ENCODE data around the gene GPSM3.

GPSM3 gene

DNA sequence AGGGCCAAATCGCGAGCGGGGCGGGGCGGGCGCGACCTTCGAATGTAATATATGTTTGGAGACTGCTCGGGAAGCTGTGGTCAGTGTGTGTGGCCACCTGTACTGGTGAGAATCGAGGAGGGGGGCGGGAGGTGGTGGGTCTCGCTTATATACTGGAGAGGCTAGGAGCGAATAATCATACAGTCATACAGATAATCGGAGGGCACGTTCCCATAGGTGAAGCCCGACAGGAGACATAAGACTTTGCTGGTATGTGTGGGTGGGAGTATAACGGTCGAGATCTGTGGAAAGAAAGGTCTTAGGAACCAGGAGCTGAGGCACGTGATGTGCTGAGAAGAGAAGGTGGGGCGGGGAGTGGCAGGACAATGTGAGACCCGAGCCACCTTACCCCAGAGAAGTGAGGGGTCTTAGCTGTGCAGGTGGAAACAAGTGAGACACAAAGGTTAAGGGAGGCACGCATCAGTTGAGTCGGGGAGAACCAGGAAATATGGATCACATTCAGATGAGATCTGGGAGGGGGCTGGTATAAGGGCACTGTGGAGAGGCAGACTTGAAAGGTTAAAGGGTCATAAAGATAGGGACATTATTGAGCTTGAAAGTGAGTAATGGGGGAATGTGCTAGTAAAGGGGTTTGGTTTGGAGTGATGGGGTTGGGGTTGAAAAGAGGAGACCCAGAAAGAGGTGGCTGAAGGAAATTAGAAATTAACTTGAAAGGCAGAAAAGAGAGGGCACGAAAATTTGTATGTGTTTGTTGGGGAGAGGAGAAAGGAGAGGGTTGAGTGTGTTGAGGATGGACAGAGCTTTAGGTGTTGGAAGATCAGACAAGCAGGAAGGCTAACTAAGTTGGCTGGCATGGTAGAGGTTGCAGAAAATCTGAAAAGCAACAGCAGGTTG, 13.6 kb downstream of the GPSM3 start (continued):
- TF ChIP-seq ZIC2 (tag by site-specific recombination; IDR thresholded peaks at IDR 0.05) (no peak), ZBTB8A (tag by site-specific recombination; IDR thresholded peaks at IDR 0.05) (peak; percentile 38; the same call in 1 of the 2 replicates), ZFP69B (tag by site-specific recombination; IDR thresholded peaks at IDR 0.05) (0 out of 2 replicates have a peak, but pooled peaks have one; percentile 26), ZNF785 (tag by site-specific recombination; IDR thresholded peaks at IDR 0.05) (0 out of 2 replicates have a peak, but pooled peaks have one; percentile 28), HIC1 (tag by site-specific recombination; IDR thresholded peaks at IDR 0.05) (0 out of 2 replicates have a peak, but pooled peaks have one; percentile 5), PRDM2 (tag by site-specific recombination; IDR thresholded peaks at IDR 0.05; ENCODE audit: borderline replicate concordance) (0 out of 2 replicates have a peak, but pooled peaks have one; percentile 53), ZNF624 (tag by site-specific recombination; IDR thresholded peaks at IDR 0.05) (no peak), GLIS2 (tag by site-specific recombination; IDR thresholded peaks at IDR 0.05) (peak; percentile 81), ZBTB21 (tag by site-specific recombination; IDR thresholded peaks at IDR 0.05) (no peak), ZNF391 (tag by site-specific recombination; IDR thresholded peaks at IDR 0.05; ENCODE audit: borderline replicate concordance, low read depth) (peak; percentile 73; the same call in 1 of the 2 replicates), KLF9 (tag by site-specific recombination; IDR thresholded peaks at IDR 0.05; ENCODE audit: low read depth) (peak; percentile 49; the same call in 1 of the 2 replicates), PRDM10 (tag by site-specific recombination; IDR thresholded peaks at IDR 0.05) (peak; percentile 5; the same call in 1 of the 2 replicates), AEBP2 (tag by site-specific recombination; IDR thresholded peaks at IDR 0.05; ENCODE audit: borderline replicate concordance) (no peak), BCL6B (tag by site-specific recombination; IDR thresholded peaks at IDR 0.05) (no peak), ZNF600 (tag by site-specific recombination; IDR thresholded peaks at IDR 0.05) (peak; percentile 45; the same call in 1 of the 2 replicates), ZFHX2 (tag by site-specific recombination; conservative IDR thresholded peaks at IDR 0.05) (peak; percentile 73)
- TF ChIP-seq, protein P1, sequence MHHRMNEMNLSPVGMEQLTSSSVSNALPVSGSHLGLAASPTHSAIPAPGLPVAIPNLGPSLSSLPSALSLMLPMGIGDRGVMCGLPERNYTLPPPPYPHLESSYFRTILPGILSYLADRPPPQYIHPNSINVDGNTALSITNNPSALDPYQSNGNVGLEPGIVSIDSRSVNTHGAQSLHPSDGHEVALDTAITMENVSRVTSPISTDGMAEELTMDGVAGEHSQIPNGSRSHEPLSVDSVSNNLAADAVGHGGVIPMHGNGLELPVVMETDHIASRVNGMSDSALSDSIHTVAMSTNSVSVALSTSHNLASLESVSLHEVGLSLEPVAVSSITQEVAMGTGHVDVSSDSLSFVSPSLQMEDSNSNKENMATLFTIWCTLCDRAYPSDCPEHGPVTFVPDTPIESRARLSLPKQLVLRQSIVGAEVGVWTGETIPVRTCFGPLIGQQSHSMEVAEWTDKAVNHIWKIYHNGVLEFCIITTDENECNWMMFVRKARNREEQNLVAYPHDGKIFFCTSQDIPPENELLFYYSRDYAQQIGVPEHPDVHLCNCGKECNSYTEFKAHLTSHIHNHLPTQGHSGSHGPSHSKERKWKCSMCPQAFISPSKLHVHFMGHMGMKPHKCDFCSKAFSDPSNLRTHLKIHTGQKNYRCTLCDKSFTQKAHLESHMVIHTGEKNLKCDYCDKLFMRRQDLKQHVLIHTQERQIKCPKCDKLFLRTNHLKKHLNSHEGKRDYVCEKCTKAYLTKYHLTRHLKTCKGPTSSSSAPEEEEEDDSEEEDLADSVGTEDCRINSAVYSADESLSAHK (tag by site-specific recombination; IDR thresholded peaks at IDR 0.05), result peak; percentile 18; the same call in 1 of the 2 replicates
